Liver (tissue), 9 donors: ENCODE measurements around the gene ZNF831. TPM values are rescaled to one million over a fixed set of nuclear protein-coding genes. Genes with fewer than 3 reads are reported as not detected.

Experiments used
- DNase-seq: peaks from one replicate; pipeline ENCODE4 v3.0.0-alpha.2; 2017; ENCODE audit warnings: low spot score
- H3K27ac ChIP-seq, 2 donors: one replicate each; pipeline ENCODE4 v1.7.0; 2013; ENCODE audit warnings: inconsistent platforms in 2 of 2, low read length in 2 of 2, control low read depth in 1 of 2, low read depth in 1 of 2, mild to moderate bottlenecking in 1 of 2
- H3K27me3 ChIP-seq, 4 donors: one replicate each; pipeline versions ENCODE4 v1.6.1 to v1.7.0; 2013; ENCODE audit warnings: low read length in 3 of 4, inconsistent platforms in 1 of 4, mild to moderate bottlenecking in 1 of 4, moderate library complexity in 1 of 4; ENCODE audit not compliant: control insufficient read depth in 4 of 4, insufficient read depth in 4 of 4
- H3K36me3 ChIP-seq, 4 donors: one replicate each; pipeline versions ENCODE4 v1.6.1 to v1.7.0; 2013; ENCODE audit warnings: low read length in 3 of 4, mild to moderate bottlenecking in 3 of 4, low read depth in 1 of 4, moderate library complexity in 1 of 4; ENCODE audit not compliant: control insufficient read depth in 4 of 4, insufficient read depth in 3 of 4
- H3K4me1 ChIP-seq, 4 donors: one replicate each; pipeline versions ENCODE4 v1.6.1 to v1.7.0; 2013; ENCODE audit warnings: low read length in 3 of 4, mild to moderate bottlenecking in 3 of 4, moderate library complexity in 1 of 4; ENCODE audit not compliant: control insufficient read depth in 4 of 4, insufficient read depth in 4 of 4
- H3K4me3 ChIP-seq, 3 donors: one replicate each; pipeline versions ENCODE4 v1.6.1 to v1.7.0; 2013; ENCODE audit warnings: low read length in 3 of 3, control low read depth in 1 of 3, low read depth in 1 of 3, mild to moderate bottlenecking in 1 of 3
- H3K9ac ChIP-seq, 2 donors: one replicate each; pipeline ENCODE4 v1.7.0; 2013; ENCODE audit warnings: low read length in 2 of 2, mild to moderate bottlenecking in 2 of 2, moderate library complexity in 2 of 2, control low read depth in 1 of 2, low read depth in 1 of 2
- H3K9me3 ChIP-seq, 4 donors: one replicate each; pipeline versions ENCODE4 v1.6.1 to v1.7.0; 2013; ENCODE audit warnings: low read length in 3 of 4; ENCODE audit not compliant: control insufficient read depth in 4 of 4
- FOXA1 ChIP-seq: IDR thresholded peaks from 2 replicates; pipeline ENCODE4 v1.6.1; 2016; ENCODE audit warnings: antibody characterized with exemption
- FOXA2 ChIP-seq: IDR thresholded peaks from 2 replicates; pipeline ENCODE4 v1.6.1; 2016; ENCODE audit warnings: antibody characterized with exemption
- GABPA ChIP-seq, 2 donors: IDR thresholded peaks in 1 of 2; conservative IDR thresholded peaks in 1 of 2; 2 replicates each; pipeline ENCODE4 v1.6.1; 2016; ENCODE audit warnings: antibody characterized with exemption in 2 of 2, mild to moderate bottlenecking in 1 of 2, moderate library complexity in 1 of 2
- HNF4A ChIP-seq, 2 donors: conservative IDR thresholded peaks; 2 replicates each; pipeline ENCODE4 v1.6.1; 2016; ENCODE audit warnings: antibody characterized with exemption in 2 of 2, mild to moderate bottlenecking in 2 of 2
- HNF4G ChIP-seq: IDR thresholded peaks from 2 replicates; pipeline ENCODE4 v1.6.1; 2016; ENCODE audit warnings: antibody characterized with exemption
- NR2F2 ChIP-seq: IDR thresholded peaks from 2 replicates; pipeline ENCODE4 v1.6.1; 2016; ENCODE audit warnings: antibody characterized with exemption
- RAD21 ChIP-seq, 2 donors: IDR thresholded peaks; 2 replicates each; pipeline ENCODE4 v1.6.1; 2016; ENCODE audit warnings: antibody characterized with exemption in 2 of 2, mild to moderate bottlenecking in 2 of 2
- RXRA ChIP-seq, 2 donors: IDR thresholded peaks; 2 replicates each; pipeline ENCODE4 v1.6.1; 2017 to 2018; ENCODE audit warnings: antibody characterized with exemption in 2 of 2, mild to moderate bottlenecking in 1 of 2
- TAF1 ChIP-seq: conservative IDR thresholded peaks from 2 replicates; pipeline ENCODE4 v1.6.1; 2016; ENCODE audit warnings: antibody characterized with exemption, mild to moderate bottlenecking
- WGBS: extraction: QIAGEN DNeasy Blood & Tissue Kit; methylation state at CpG from one replicate; pipeline ENCODE4 v1.1.7; 2013; 5-methylcytosine and 5-hydroxymethylcytosine counted together
- polyA plus RNA-seq, 2 donors: library from polyadenylated mRNA; stranded (reverse) in 1 of 2; unstranded in 1 of 2; fragments of 200-250 nt in 1 of 2; fragments of >200 nt in 1 of 2; fragmentation: Nextera tagmentation in 1 of 2; extraction: Ambion mirVana in 1 of 2; gene quantifications; one replicate each; pipeline versions ENCODE4 v1.2.1 to v1.2.3, GENCODE V29; 2013 to 2015
- total RNA-seq, 2 donors: library from RNA; depleted of rRNA; stranded (reverse); fragments of >200 nt; gene quantifications; one replicate each; pipeline ENCODE4 v1.2.3, GENCODE V29; 2014
- TF ChIP-seq, protein P1 (sequence below): IDR thresholded peaks from 2 replicates; pipeline ENCODE4 v1.6.1; 2016; ENCODE audit warnings: antibody characterized with exemption
- TF ChIP-seq, protein P2 (sequence below): fragments of 150-350 bp; IDR thresholded peaks from 2 replicates; pipeline ENCODE4 v1.5.1; 2017; ENCODE audit warnings: improper control_type of control experiment, low read depth, low read length; ENCODE audit not compliant: missing input control
- TF ChIP-seq, protein P3 (sequence below): IDR thresholded peaks from 2 replicates; pipeline ENCODE4 v1.6.1; 2016; ENCODE audit warnings: antibody characterized with exemption
- donor health status: healthy.
- donor health status: healthy.
- donor health status: healthy.
- donor health status: healthy.
- donor health status: healthy.

ZNF831 gene
- total and polyA plus RNA-seq, 4 donors = 0.06 to 0.75 (median 0.13) TPM

DNA sequence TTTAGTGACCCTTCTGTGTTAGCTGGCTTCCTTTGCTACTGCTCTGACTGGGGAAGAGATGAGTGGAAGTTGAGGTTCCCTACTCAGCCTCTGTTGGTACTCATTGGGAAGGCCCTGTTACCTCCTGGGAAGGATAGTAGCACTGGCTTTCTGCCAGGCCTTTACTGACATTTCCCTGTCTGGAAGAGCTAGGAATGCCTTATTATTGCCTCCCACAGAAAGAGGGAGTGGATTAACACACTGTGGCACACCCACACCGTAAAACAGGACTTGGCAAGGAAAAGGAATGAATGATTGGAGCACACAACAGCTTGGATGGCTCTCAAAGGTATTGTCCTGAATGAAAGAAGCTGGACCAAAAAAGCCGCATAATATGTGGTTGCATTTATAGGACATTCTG is 12.2 kb downstream of the ZNF831 start:
- 78% methylated on average over 2 of the region's 2 CpGs for WGBS
- TF ChIP-seq FOXA2 (no peak), TAF1 (no peak), RAD21 (IDR thresholded peaks at IDR 0.05) (no peak), HNF4G (no peak)
- TF ChIP-seq, protein P1, sequence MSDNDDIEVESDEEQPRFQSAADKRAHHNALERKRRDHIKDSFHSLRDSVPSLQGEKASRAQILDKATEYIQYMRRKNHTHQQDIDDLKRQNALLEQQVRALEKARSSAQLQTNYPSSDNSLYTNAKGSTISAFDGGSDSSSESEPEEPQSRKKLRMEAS = no peak
- Histone ChIP-seq H3K27me3 (no peaks in the 10 kb centered on the region), H3K27ac (no peak overlapping the region), H3K4me3 (no peak overlapping the region), H3K9me3 (no peaks in the 10 kb centered on the region), H3K36me3 (no peaks in the 10 kb centered on the region), H3K4me1 (no peaks in the 10 kb centered on the region), H3K9ac (no peak overlapping the region)
- no peak for DNase-seq

DNA sequence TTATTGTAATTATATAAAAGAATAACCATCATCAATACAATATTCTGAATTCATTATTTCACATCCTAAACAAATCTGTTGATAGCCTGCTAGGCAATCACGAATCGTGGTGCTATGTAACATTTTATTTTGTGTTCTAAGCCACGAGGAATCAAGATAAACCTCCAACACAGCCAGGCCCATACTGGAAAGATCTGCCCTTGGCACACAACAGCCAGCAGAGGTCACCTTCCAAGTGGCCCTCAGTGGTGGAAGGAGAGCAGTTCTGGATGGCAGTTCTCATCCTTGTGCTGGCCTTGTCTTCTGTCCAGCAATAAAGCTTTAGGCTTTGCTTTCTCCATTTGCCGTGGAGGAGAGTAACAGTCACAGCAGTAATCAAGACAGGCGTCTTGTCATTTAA is 13.2 kb downstream of the ZNF831 start:
- TF ChIP-seq, protein P1 = no peak
- TF ChIP-seq, protein P2, sequence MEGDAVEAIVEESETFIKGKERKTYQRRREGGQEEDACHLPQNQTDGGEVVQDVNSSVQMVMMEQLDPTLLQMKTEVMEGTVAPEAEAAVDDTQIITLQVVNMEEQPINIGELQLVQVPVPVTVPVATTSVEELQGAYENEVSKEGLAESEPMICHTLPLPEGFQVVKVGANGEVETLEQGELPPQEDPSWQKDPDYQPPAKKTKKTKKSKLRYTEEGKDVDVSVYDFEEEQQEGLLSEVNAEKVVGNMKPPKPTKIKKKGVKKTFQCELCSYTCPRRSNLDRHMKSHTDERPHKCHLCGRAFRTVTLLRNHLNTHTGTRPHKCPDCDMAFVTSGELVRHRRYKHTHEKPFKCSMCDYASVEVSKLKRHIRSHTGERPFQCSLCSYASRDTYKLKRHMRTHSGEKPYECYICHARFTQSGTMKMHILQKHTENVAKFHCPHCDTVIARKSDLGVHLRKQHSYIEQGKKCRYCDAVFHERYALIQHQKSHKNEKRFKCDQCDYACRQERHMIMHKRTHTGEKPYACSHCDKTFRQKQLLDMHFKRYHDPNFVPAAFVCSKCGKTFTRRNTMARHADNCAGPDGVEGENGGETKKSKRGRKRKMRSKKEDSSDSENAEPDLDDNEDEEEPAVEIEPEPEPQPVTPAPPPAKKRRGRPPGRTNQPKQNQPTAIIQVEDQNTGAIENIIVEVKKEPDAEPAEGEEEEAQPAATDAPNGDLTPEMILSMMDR = no peak
- TF ChIP-seq NR2F2 = no peak
- TF ChIP-seq FOXA2 = no peak
- no peaks in the 10 kb centered on the region for H3K27me3 ChIP-seq
- H3K27ac ChIP-seq = no peak overlapping the region
- no peak overlapping the region for H3K9ac ChIP-seq
- DNase-seq = no peak
- H3K9me3 ChIP-seq = no peaks in the 10 kb centered on the region
- no peak overlapping the region for H3K4me3 ChIP-seq
- no peaks in the 10 kb centered on the region for H3K4me1 ChIP-seq
- H3K36me3 ChIP-seq = no peaks in the 10 kb centered on the region
- WGBS = 79% methylated on average over 5 of the region's 5 CpGs

DNA sequence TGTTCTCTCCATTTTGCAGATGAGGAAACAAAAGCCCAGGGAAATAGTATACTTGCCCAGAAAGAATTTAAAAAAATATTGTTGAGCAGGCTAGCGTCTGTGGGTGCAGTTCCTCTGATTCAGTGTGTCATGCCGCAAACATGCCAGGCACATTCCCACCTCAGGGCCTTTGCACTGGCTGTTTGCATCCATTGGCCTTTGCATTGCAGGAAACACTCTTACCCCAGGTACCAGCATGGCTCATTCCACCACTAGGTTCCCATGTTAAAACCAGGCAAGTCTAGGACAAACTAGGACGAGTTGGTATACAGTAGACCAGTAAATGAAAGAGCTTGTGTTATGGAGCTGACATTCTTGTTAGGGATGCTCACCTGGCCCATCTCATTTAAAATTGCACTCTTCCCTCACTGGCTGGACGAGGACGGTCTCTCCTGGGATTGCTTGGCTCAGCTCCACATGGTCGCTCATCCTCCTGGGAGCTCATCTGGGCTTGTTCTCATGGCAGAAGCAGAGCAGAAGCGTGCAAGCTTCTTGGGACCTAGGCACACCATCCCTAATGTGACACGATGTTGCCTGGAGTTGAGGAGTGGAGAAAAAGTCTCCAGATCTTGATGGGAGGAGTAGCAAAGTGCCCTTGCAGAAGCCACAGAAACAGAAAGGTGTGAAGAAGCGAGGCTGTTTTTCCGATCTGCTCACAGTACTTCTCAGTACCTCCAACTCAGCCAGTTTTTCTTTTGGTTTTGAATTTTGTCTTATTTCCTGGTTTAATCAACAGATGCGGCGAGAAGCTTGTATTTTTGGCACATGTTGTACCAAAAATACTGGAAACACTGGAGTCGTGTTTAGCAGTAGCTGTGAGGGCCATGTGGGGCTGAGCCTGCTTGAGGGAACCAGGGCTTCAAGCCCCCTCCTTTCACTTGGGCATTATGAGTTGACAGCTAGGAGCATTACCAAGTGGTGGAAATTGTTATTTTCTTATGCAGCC is 13.9 kb downstream of the ZNF831 start:
- H3K36me3 ChIP-seq = no peaks in the 10 kb centered on the region
- no peak overlapping the region for H3K27ac ChIP-seq
- no peak for TF ChIP-seq TAF1
- no peaks in the 10 kb centered on the region for H3K4me1 ChIP-seq
- 85% methylated on average over 13 of the region's 13 CpGs for WGBS
- DNase-seq = no peak
- H3K9ac ChIP-seq = no peak overlapping the region
- no peak overlapping the region for H3K4me3 ChIP-seq
- no peaks in the 10 kb centered on the region for H3K27me3 ChIP-seq
- H3K9me3 ChIP-seq = no peaks in the 10 kb centered on the region

DNA sequence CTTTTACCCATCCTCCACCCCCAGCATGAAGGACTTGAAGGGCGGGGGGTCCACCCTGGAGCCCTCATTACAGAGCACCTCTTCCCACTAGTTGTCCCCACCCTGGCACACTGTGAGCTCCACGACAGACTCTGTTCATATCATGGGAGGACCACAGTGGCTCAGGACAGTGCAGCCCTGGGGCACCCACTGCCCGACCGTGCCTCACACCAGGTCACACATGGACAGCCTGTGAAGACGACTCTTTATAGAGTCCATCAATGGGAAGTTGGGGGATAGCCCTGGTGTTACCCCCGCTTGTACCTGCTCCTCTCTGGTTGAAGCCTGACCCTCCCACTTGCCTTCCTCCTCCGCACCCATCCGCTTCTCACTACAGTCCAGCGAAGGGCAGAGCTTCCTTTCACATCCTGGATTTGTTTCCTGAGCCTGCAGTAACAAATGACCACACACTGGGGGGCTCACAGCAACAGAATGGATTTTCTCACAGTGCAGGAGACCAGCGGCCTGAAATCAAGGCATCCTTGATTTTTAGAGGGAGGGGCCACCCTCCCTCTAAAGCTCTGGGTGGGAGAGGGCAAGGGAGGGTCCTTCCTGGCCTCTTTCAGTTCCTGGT is 15.5 kb downstream of the ZNF831 start:
- 73% methylated on average over 10 of the region's 10 CpGs for WGBS
- Histone ChIP-seq H3K27ac (no peak overlapping the region), H3K27me3 (no peaks in the 10 kb centered on the region), H3K4me3 (no peak overlapping the region), H3K36me3 (no peaks in the 10 kb centered on the region), H3K9me3 (no peaks in the 10 kb centered on the region), H3K4me1 (no peaks in the 10 kb centered on the region), H3K9ac (no peak overlapping the region)
- DNase-seq = no peak
- TF ChIP-seq HNF4G (no peak), FOXA1 (no peak), GABPA (IDR thresholded peaks at IDR 0.05 in 1 of 2, conservative IDR thresholded peaks at IDR 0.05 in 1 of 2) (no peak), HNF4A (conservative IDR thresholded peaks at IDR 0.05) (no peak), NR2F2 (no peak), RXRA (IDR thresholded peaks at IDR 0.05) (no peak)
- TF ChIP-seq, protein P3, sequence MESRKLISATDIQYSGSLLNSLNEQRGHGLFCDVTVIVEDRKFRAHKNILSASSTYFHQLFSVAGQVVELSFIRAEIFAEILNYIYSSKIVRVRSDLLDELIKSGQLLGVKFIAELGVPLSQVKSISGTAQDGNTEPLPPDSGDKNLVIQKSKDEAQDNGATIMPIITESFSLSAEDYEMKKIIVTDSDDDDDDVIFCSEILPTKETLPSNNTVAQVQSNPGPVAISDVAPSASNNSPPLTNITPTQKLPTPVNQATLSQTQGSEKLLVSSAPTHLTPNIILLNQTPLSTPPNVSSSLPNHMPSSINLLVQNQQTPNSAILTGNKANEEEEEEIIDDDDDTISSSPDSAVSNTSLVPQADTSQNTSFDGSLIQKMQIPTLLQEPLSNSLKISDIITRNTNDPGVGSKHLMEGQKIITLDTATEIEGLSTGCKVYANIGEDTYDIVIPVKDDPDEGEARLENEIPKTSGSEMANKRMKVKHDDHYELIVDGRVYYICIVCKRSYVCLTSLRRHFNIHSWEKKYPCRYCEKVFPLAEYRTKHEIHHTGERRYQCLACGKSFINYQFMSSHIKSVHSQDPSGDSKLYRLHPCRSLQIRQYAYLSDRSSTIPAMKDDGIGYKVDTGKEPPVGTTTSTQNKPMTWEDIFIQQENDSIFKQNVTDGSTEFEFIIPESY = no peak
- TF ChIP-seq, protein P2 = no peak
